BE2C (cell line): ENCODE results near the gene SIAH1.
"Not testable (repeated sequence)": the region's sequence is repeated elsewhere in the genome, so short reads cannot be mapped to it uniquely, and the experiment has no call there.

Experiments used
- DNase-seq: peaks from one replicate; pipeline ENCODE4 v3.0.0-alpha.2; 2020
- H3K27me3 ChIP-seq: fragments of 250-450 bp; sonication (Bioruptor Pico); 2 replicates; pipeline ENCODE4 v1.5.1; 2020; ENCODE audit warnings: mild to moderate bottlenecking
- H3K36me3 ChIP-seq: fragments of 250-450 bp; sonication (Bioruptor Pico); 2 replicates; pipeline ENCODE4 v1.5.1; 2020; ENCODE audit warnings: mild to moderate bottlenecking
- H3K4me1 ChIP-seq: fragments of 250-450 bp; sonication (Bioruptor Pico); 2 replicates; pipeline ENCODE4 v1.5.1; 2020
- H3K4me3 ChIP-seq: 2 replicates; pipeline ENCODE4 v1.5.1; 2011; ENCODE audit warnings: low read depth, low read length
- H3K9me3 ChIP-seq: fragments of 250-450 bp; sonication (Bioruptor Pico); 2 replicates; pipeline ENCODE4 v1.5.1; 2020
- TF ChIP-seq, protein P1 (sequence below): IDR thresholded peaks from 2 replicates; pipeline ENCODE4 v1.5.1; 2012; ENCODE audit warnings: mild to moderate bottlenecking, low read depth, low read length

SIAH1 gene

DNA sequence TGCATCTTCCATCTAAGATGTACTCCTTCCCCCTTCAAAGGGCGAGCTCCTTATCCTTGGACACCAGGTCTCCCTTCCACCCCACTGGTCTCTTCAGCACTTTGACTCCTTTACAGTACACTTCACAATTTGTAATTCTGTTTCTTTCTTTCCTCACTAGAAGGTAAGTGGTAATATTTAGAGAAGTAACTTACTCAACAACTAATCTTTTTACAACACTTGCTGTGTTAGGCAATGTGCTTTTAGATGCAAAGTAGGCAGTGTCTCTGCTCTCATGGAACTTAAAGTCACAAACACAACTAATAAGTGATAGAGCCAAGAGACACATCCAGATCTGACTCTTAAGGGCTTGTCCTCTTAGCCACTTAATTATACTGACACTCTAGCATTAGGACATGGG lies 6.4 kb downstream of the SIAH1 start:
- DNase-seq = no peak
- H3K4me1 ChIP-seq = peaks cover 7% of the 10 kb centered on the region; the same call in 1 of the 2 replicates
- H3K36me3 ChIP-seq = no peaks in the 10 kb centered on the region
- TF ChIP-seq, protein P1, sequence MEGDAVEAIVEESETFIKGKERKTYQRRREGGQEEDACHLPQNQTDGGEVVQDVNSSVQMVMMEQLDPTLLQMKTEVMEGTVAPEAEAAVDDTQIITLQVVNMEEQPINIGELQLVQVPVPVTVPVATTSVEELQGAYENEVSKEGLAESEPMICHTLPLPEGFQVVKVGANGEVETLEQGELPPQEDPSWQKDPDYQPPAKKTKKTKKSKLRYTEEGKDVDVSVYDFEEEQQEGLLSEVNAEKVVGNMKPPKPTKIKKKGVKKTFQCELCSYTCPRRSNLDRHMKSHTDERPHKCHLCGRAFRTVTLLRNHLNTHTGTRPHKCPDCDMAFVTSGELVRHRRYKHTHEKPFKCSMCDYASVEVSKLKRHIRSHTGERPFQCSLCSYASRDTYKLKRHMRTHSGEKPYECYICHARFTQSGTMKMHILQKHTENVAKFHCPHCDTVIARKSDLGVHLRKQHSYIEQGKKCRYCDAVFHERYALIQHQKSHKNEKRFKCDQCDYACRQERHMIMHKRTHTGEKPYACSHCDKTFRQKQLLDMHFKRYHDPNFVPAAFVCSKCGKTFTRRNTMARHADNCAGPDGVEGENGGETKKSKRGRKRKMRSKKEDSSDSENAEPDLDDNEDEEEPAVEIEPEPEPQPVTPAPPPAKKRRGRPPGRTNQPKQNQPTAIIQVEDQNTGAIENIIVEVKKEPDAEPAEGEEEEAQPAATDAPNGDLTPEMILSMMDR = no peak
- H3K4me3 ChIP-seq = no peak overlapping the region
- no peaks in the 10 kb centered on the region for H3K9me3 ChIP-seq
- H3K27me3 ChIP-seq = no peaks in the 10 kb centered on the region

DNA sequence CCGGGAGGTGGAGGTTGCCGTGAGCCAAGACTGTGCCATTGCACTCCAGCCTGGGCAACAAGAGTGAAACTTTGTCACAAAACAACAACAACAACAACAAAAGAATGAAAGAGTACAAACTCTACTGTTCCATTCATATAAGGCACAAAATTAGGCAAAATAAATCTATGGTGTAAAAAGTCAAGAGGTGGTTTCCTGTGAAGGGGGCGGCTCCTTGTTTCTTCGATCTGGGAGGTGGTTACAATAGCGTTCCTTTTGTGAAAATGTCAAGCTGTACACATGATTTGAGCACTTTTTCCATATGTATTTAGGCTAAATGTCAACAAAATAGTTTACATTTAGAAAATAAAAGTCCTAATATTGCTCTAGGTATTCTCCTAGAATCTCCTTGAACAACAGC lies 6.9 kb downstream of the SIAH1 start:
- TF ChIP-seq, protein P1 = no peak
- Histone ChIP-seq H3K27me3 (no peaks in the 10 kb centered on the region), H3K4me3 (no peak overlapping the region), H3K36me3 (no peaks in the 10 kb centered on the region), H3K9me3 (no peaks in the 10 kb centered on the region), H3K4me1 (peaks cover 13% of the 10 kb centered on the region; the same call in 1 of the 2 replicates)
- DNase-seq = no peak

DNA sequence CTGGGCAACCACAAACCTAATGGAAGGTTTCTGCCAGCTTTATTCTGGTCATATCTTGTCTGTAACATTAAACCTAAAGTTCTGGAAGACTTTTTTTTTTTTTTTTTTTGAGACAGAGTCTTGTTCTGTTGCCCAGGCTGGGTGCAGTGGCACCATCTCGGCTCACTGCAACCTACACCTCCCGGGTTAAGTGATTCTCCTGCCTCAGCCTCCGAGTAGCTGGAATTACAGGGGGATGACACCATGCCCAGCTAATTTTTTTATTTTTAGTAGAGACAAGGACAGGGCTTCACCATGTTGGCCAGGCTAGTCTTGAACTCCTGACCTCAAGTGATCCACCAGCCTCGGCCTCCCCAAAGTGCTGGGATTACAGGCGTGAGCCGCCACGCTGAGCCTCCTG lies 7.9 kb downstream of the SIAH1 start:
- H3K9me3 ChIP-seq, H3K27me3 ChIP-seq, H3K36me3 ChIP-seq, DNase-seq, H3K4me3 ChIP-seq: not testable (repeated sequence)
- peaks cover 13% of the 10 kb centered on the region; the same call in 1 of the 2 replicates for H3K4me1 ChIP-seq

DNA sequence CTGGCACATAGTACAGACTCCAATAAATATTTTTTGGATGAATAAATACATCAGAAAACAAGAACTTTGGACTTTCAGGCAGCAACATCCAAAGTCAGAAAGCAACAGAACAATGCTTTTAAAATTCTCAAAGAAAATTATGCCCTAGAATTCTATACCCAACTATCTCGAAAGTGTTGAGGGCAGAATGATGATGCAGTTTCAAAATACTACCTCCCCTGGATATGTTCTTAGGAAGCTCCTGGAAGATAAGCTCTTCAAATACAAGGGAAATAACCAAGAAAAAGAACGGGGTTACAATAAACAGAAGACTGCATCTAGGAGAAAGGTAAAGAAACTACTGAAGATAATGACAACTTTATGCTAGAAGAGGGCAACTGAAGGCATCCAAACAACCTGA lies 11.0 kb downstream of the SIAH1 start:
- H3K9me3 ChIP-seq = no peaks in the 10 kb centered on the region
- H3K4me1 ChIP-seq = peaks cover 20% of the 10 kb centered on the region; the same call in 1 of the 2 replicates
- no peak for DNase-seq
- no peaks in the 10 kb centered on the region for H3K27me3 ChIP-seq
- H3K36me3 ChIP-seq = no peaks in the 10 kb centered on the region
- TF ChIP-seq, protein P1 = no peak
- H3K4me3 ChIP-seq = no peak overlapping the region

DNA sequence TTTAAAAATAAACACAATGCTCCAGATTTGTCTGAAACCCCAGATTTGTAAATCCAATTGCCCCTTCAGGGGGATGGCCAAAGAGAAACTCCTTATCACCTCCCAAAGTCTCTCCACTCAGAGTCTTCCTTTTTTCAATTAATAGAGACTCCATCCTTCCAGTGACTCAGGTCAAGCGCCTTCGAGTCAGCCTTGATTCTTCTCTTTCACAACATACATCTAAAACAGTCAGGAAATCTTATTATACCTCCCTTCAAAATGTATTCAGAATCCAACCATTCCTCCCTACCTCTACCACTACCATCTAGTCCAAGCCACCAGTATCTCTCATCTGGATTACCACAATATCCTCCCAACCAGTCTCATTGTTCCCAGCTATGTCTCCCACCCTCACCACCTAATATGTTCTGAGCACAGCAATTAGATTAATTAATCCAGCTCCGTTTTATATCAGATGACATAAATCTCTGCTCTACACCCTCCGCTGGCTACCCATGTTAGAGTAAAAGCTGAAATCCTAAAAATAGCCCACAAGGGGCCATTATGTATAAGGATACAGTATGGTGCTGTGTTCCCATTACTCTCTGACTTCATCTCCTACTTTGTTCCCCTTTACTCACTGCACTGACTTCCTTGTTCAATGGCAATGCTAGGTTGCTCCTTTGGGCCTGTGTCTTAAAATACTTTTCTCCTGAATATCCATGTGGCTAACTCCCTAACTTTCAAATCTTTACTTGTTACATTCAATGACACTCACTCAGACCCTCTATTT lies 11.8 kb downstream of the SIAH1 start:
- H3K4me3 ChIP-seq = no peak overlapping the region
- no peaks in the 10 kb centered on the region for H3K27me3 ChIP-seq
- no peaks in the 10 kb centered on the region for H3K36me3 ChIP-seq
- H3K4me1 ChIP-seq = peaks cover 20% of the 10 kb centered on the region; the same call in 1 of the 2 replicates
- no peak for DNase-seq
- H3K9me3 ChIP-seq = no peaks in the 10 kb centered on the region
- TF ChIP-seq, protein P1 = no peak

DNA sequence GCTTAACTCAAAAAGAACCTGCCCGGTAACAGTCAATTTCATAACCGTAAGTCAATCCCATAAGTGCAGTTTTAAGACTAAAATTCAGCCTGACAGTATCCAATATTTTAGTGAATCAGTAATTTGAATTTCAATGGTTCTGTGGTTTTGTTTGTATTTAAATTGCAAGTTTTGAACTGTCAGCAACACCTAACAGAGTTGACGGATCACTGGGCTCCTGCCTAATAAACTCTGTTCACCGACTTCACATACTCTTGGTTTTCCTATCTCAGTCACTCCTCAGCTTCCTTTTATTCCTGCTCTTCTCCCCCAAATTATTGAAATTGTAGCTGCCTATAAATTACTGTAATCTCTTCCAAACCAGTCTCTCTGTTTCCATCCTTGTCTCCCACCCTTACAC lies 12.5 kb downstream of the SIAH1 start:
- H3K4me3 ChIP-seq = no peak overlapping the region
- TF ChIP-seq, protein P1 = no peak
- H3K36me3 ChIP-seq = no peaks in the 10 kb centered on the region
- H3K27me3 ChIP-seq = no peaks in the 10 kb centered on the region
- peaks cover 23% of the 10 kb centered on the region for H3K4me1 ChIP-seq
- no peak for DNase-seq
- H3K9me3 ChIP-seq = no peaks in the 10 kb centered on the region
